Vagina (tissue), 2 donors: ENCODE measurements around the gene DOK6.

Experiments
- CTCF ChIP-seq, 3 experiments: fragments of 450-650 bp in 2 of 3; fragments of 200-600 bp in 1 of 3; sonication (generic) in 1 of 3; IDR thresholded peaks; one replicate each; pipeline ENCODE4 v1.5.1; 2017 to 2019; ENCODE audit warnings: antibody characterized with exemption in 3 of 3, mild to moderate bottlenecking in 2 of 3, moderate library complexity in 2 of 3
- POLR2A ChIP-seq, 2 donors: fragments of 450-650 bp; IDR thresholded peaks; one replicate each; pipeline ENCODE4 v1.6.1; 2017; ENCODE audit warnings: antibody characterized with exemption in 2 of 2, mild to moderate bottlenecking in 2 of 2, moderate library complexity in 2 of 2
- POLR2AphosphoS5 ChIP-seq, 2 donors: sonication (generic); formaldehyde crosslinking; IDR thresholded peaks; one replicate each; pipeline ENCODE4 v1.9.0; 2017; ENCODE audit warnings: antibody characterized with exemption in 2 of 2, mild to moderate bottlenecking in 2 of 2, low read depth in 1 of 2; ENCODE audit not compliant: insufficient read depth in 1 of 2

GRCh38 chr18:69616114-69616513, 215.4 kb downstream of the DOK6 start:
- no peak for TF ChIP-seq CTCF (IDR thresholded peaks at IDR 0.05)
- no peak for TF ChIP-seq POLR2AphosphoS5 (IDR thresholded peaks at IDR 0.05; ENCODE audit: insufficient read depth in 1 of 2, low read depth in 1 of 2)
- no peak for TF ChIP-seq POLR2A (IDR thresholded peaks at IDR 0.05)
